BJ (cell line): ENCODE measurements around the gene ITGAX. TPM values are rescaled to one million over a fixed set of nuclear protein-coding genes. Genes with fewer than 3 reads are reported as not detected.

Source experiments
- CTCF ChIA-PET: fragments of 350-600 bp; formaldehyde crosslinking; extraction: SDS; loops from one replicate; lab custom pipeline; 2021; ENCODE audit warnings: antibody characterized with exemption, inconsistent platforms; lab: Yijun Ruan, JAX
- POLR2A ChIA-PET: fragments of 300-600 bp; sonication (Branson Sonifier 250); formaldehyde crosslinking; extraction: SDS; loops from one replicate; lab custom pipeline; 2021; ENCODE audit warnings: antibody characterized with exemption; lab: Charles Lee
- DNase-seq: peaks from one replicate; pipeline ENCODE4 v3.0.0-alpha.2; 2011; ENCODE audit warnings: low read depth
- H3K27me3 ChIP-seq: 2 replicates; pipeline ENCODE4 v1.6.0; 2011; ENCODE audit warnings: low read length; ENCODE audit not compliant: control insufficient read depth, insufficient read depth
- H3K36me3 ChIP-seq: 2 replicates; pipeline ENCODE4 v1.5.1; 2011; ENCODE audit warnings: low read length; ENCODE audit not compliant: control insufficient read depth, insufficient read depth
- H3K4me3 ChIP-seq: 2 replicates; pipeline ENCODE4 v1.5.1; 2011; ENCODE audit warnings: low read depth, mild to moderate bottlenecking, control low read depth, low read length
- CTCF ChIP-seq: IDR thresholded peaks from 2 replicates; pipeline ENCODE4 v1.5.1; 2011; ENCODE audit warnings: low read depth, mild to moderate bottlenecking, control low read depth, inconsistent platforms, low read length, moderate library complexity; ENCODE audit not compliant: insufficient read depth
- polyA plus RNA-seq: library from polyadenylated mRNA; depleted of rRNA; stranded (reverse); fragments of >200 nt; gene quantifications from 2 replicates; pipeline ENCODE4 v1.2.3, GENCODE V29; 2011

Gene ITGAX
- polyA plus RNA-seq, 1 experiment: not detected

DNA sequence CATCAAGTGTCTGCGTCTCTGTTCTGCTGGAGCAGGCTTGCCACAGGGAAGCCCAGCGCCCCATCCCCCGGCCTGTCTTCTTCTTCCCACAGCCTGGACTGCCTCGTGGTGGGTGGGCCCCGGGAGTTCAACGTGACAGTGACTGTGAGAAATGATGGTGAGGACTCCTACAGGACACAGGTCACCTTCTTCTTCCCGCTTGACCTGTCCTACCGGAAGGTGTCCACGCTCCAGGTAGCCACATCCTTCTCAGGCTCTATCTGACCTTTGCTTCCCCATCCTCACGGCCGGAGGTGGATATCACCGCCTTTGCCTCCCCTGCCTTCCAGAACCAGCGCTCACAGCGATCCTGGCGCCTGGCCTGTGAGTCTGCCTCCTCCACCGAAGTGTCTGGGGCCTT is 29.8 kb upstream of the ITGAX start:
- DNase-seq: no peak
- no peak overlapping the region for H3K4me3 ChIP-seq
- CTCF ChIA-PET: interaction anchor here (0.6 kb wide), 1 partner anchor 100 kb away, joined by 3 read pairs; no protein-coding TSS in a partner anchor
- H3K27me3 ChIP-seq: peaks cover 5% of the 10 kb centered on the region
- no peaks in the 10 kb centered on the region for H3K36me3 ChIP-seq
- TF ChIP-seq CTCF: no peak
- POLR2A ChIA-PET: no interaction called here

GRCh38 chr16:31327646-31328225 is 27.2 kb upstream of the ITGAX start:
- CTCF ChIA-PET: no interaction called here
- no peak for DNase-seq
- POLR2A ChIA-PET: no interaction called here
- H3K27me3 ChIP-seq: peaks cover 17% of the 10 kb centered on the region
- H3K4me3 ChIP-seq: no peak overlapping the region
- TF ChIP-seq CTCF: no peak
- no peaks in the 10 kb centered on the region for H3K36me3 ChIP-seq

GRCh38 chr16:31328322-31329052 is 26.5 kb upstream of the ITGAX start:
- peaks cover 17% of the 10 kb centered on the region for H3K27me3 ChIP-seq
- DNase-seq: no peak
- ChIA-PET POLR2A (no interaction called here), CTCF (no interaction called here)
- no peaks in the 10 kb centered on the region for H3K36me3 ChIP-seq
- H3K4me3 ChIP-seq: no peak overlapping the region
- TF ChIP-seq CTCF: no peak

DNA sequence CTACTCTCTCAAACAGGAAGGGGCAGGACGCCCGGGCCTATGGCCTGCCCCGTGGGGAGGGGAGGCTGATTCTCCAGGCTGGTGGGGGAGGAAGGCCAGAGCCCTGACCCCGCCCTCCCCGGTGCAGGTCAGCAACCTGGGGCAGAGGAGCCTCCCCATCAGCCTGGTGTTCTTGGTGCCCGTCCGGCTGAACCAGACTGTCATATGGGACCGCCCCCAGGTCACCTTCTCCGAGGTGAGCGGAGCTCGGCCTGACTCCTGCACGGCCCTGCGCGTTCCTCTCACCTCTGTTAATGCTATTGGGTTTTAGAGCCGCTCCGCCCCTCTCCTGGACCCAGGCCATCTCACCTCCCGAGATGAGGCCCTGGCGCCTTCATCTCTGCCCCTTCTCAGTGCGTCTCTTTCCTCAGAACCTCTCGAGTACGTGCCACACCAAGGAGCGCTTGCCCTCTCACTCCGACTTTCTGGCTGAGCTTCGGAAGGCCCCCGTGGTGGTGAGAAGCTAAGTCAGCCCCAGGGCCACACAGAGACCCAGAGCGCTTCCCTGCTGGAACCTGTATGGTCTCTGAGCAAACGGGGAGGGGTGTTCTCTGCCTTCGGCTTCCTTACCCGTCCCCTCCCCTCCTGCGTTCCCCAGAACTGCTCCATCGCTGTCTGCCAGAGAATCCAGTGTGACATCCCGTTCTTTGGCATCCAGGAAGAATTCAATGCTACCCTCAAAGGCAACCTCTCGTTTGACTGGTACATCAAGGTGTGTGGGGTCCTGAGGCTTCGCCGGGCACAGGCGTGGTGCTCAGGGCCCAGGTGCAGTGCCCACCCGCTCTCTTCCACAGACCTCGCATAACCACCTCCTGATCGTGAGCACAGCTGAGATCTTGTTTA is 25.1 kb upstream of the ITGAX start:
- no peak for TF ChIP-seq CTCF
- ChIA-PET POLR2A (no interaction called here), CTCF (no interaction called here)
- no peak overlapping the region for H3K4me3 ChIP-seq
- no peaks in the 10 kb centered on the region for H3K36me3 ChIP-seq
- peaks cover 17% of the 10 kb centered on the region for H3K27me3 ChIP-seq
- no peak for DNase-seq

DNA sequence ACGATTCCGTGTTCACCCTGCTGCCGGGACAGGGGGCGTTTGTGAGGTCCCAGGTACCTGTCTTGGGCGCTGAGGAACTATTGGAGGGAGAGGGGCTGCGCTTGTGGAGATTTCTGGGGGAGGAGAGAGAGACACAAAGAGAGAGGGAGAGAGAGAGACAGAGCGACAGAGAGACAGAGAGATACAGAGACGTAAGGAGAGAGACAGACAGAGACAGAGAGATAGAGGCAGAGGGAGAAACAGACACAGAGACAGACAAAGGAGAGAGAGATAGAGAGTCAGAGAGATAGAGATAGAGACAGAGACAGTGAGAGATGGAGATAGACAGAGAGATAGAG is 24.5 kb upstream of the ITGAX start:
- Histone ChIP-seq H3K27me3 (peaks cover 17% of the 10 kb centered on the region), H3K36me3 (no peaks in the 10 kb centered on the region), H3K4me3 (no peak overlapping the region)
- CTCF ChIA-PET: no interaction called here
- POLR2A ChIA-PET: no interaction called here
- DNase-seq: no peak
- no peak for TF ChIP-seq CTCF
